Lung (tissue), 16 donors: ENCODE measurements around the gene ITPRIPL2. TPM values are rescaled to one million over a fixed set of nuclear protein-coding genes. Genes with fewer than 3 reads are reported as not detected.

ENCODE experiments used
- ATAC-seq: fragments of 200-7000 bp; cut with Tn5 transposase; one replicate; pipeline ENCODE4 v1.9.1; 2020; ENCODE audit warnings: moderate number of reproducible peaks; ENCODE audit not compliant: insufficient read depth, low FRiP score
- DNase-seq, 3 donors: peaks; one replicate each; pipeline ENCODE4 v3.0.0-alpha.2; 2013 to 2017
- H3K27ac ChIP-seq, 2 donors: one replicate each; pipeline ENCODE4 v1.5.1; 2013; ENCODE audit warnings: mild to moderate bottlenecking in 2 of 2, moderate library complexity in 2 of 2, control low read depth in 1 of 2, inconsistent platforms in 1 of 2, low read depth in 1 of 2, low read length in 1 of 2
- H3K27me3 ChIP-seq, 3 donors: one replicate each; pipeline ENCODE4 v1.5.1; 2013; ENCODE audit warnings: low read length in 2 of 3; ENCODE audit not compliant: control insufficient read depth in 3 of 3, insufficient read depth in 3 of 3
- H3K36me3 ChIP-seq, 4 donors: one replicate each; pipeline ENCODE4 v1.5.1; 2013; ENCODE audit warnings: low read length in 4 of 4, mild to moderate bottlenecking in 1 of 4, moderate library complexity in 1 of 4; ENCODE audit not compliant: control insufficient read depth in 4 of 4, insufficient read depth in 4 of 4
- H3K4me1 ChIP-seq, 5 donors: one replicate each; pipeline ENCODE4 v1.5.1; 2013; ENCODE audit warnings: low read length in 5 of 5, mild to moderate bottlenecking in 2 of 5, moderate library complexity in 1 of 5; ENCODE audit not compliant: control insufficient read depth in 5 of 5, insufficient read depth in 5 of 5
- H3K4me3 ChIP-seq: one replicate; pipeline ENCODE4 v1.5.1; 2013; ENCODE audit warnings: mild to moderate bottlenecking, control low read depth, moderate library complexity
- H3K9ac ChIP-seq, 2 donors: one replicate each; pipeline ENCODE4 v1.5.1; 2013; ENCODE audit warnings: low read length in 2 of 2, control low read depth in 1 of 2; ENCODE audit not compliant: insufficient read depth in 1 of 2
- H3K9me3 ChIP-seq, 4 donors: one replicate each; pipeline ENCODE4 v1.5.1; 2013; ENCODE audit warnings: low read length in 3 of 4, mild to moderate bottlenecking in 1 of 4, moderate library complexity in 1 of 4; ENCODE audit not compliant: control insufficient read depth in 4 of 4, insufficient read depth in 3 of 4
- CTCF ChIP-seq: IDR thresholded peaks from 2 replicates; pipeline ENCODE4 v1.5.1; 2012; ENCODE audit warnings: mild to moderate bottlenecking; ENCODE audit errors: control extremely low read depth, extremely low read depth
- WGBS, 2 donors: extraction: QIAGEN DNeasy Blood & Tissue Kit; methylation state at CpG; one replicate each; pipeline ENCODE4 v1.1.7; 2013; 5-methylcytosine and 5-hydroxymethylcytosine counted together
- long read RNA-seq, 5 donors: transcript quantifications; one replicate each; lab custom pipeline, GENCODE V29; 2026
- polyA plus RNA-seq, 2 donors: library from polyadenylated mRNA; stranded (reverse); fragments of 200-250 nt; gene quantifications; one replicate each; pipeline ENCODE4 v1.2.1, GENCODE V29; 2013
- total RNA-seq, 2 donors: library from RNA; depleted of rRNA in 1 of 2; stranded (reverse); fragments of >200 nt in 1 of 2; gene quantifications; one replicate each; pipeline ENCODE4 v1.2.1, GENCODE V29; 2014 to 2021
- donor health status: control.
- donor health status: control.
- donor health status: Bipolar disorder and iron deficiency.
- donor health status: healthy.
- donor health status: DM: yes; HTN: yes; CAD: no.

ITPRIPL2 gene
- total RNA-seq, result 10 to 100 TPM; 37.6 to 86.3 TPM
- 10 to 100 TPM; 12.4 to 19.1 TPM for polyA plus RNA-seq
- long read RNA-seq, donor 1, full-length matches to known transcripts, result 115 of 115 reads
- long read RNA-seq, donor 1, partial matches to known transcripts, result 0 of 115 reads
- long read RNA-seq, donor 1, other reads (novel, unspliced or antisense), result 0 of 115 reads
- long read RNA-seq, donor 2, full-length matches to known transcripts, result 42 of 42 reads
- long read RNA-seq, donor 2, partial matches to known transcripts, result 0 of 42 reads
- long read RNA-seq, donor 2, other reads (novel, unspliced or antisense), result 0 of 42 reads
- long read RNA-seq, donor 3, full-length matches to known transcripts, result 51 of 51 reads
- long read RNA-seq, donor 3, partial matches to known transcripts, result 0 of 51 reads
- long read RNA-seq, donor 3, other reads (novel, unspliced or antisense), result 0 of 51 reads
- long read RNA-seq, donor 4, full-length matches to known transcripts, result 82 of 82 reads
- long read RNA-seq, donor 4, partial matches to known transcripts, result 0 of 82 reads
- long read RNA-seq, donor 4, other reads (novel, unspliced or antisense), result 0 of 82 reads
- long read RNA-seq, donor 5, full-length matches to known transcripts, result 99 of 99 reads
- long read RNA-seq, donor 5, partial matches to known transcripts, result 0 of 99 reads
- long read RNA-seq, donor 5, other reads (novel, unspliced or antisense), result 0 of 99 reads

GRCh38 chr16:19113577-19114358 is at the start of gene ITPRIPL2:
ITPRIPL2 (plus strand) TSS chr16:19113964; CDS start chr16:19114462, 498 bp downstream.
- DNase-seq (peak; percentile 93 to 97 (median 95)), ATAC-seq (peak; percentile 85)
- 2 to 4% methylated on average over 43 to 74 of the region's 74 CpGs for WGBS, 2 donors
- H3K27ac ChIP-seq, result peak within 1 kb of the TSS; percentile 85 to 98
- no peak for TF ChIP-seq CTCF
- H3K9ac ChIP-seq, result peak within 1 kb of the TSS in 1 of 2 donors; percentile 82
- no peaks in the 10 kb centered on the region for H3K9me3 ChIP-seq
- H3K27me3 ChIP-seq, result no peaks in the 10 kb centered on the region
- H3K36me3 ChIP-seq, result peaks cover 0 to 12% (median 9%) of the 10 kb centered on the region in 4 donors
- H3K4me3 ChIP-seq, result peak within 1 kb of the TSS; percentile 49
- H3K4me1 ChIP-seq, result peaks cover 3 to 57% (median 19%) of the 10 kb centered on the region in 5 donors

DNA sequence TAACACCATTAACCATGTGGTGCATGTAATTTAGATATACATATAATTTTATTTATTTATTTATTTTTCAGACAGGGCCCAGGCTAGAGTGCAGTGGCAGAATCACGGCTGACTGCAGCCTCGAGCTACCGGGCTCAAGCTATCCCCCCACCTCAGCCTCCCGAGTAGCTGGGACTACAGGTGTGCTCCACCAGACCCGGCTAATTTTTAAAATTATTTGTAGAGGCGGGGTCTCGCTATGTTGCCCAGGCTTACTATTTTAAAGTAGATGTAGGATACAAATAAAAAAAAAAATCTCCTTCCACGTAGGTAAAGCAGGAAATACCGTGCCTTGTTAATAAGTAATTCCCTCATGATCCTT is 46.8 kb upstream of the ITPRIPL2 start:
- 60% methylated on average over 9 of the region's 9 CpGs for WGBS, 2 donors
- ATAC-seq, result no peak
- TF ChIP-seq CTCF, result no peak
- no peaks in the 10 kb centered on the region for H3K9me3 ChIP-seq
- peak overlapping the region; percentile 86 to 99 for H3K27ac ChIP-seq
- H3K4me3 ChIP-seq, result no peak overlapping the region
- no peak for DNase-seq
- peaks cover 0 to 4% (median 0%) of the 10 kb centered on the region in 4 donors for H3K36me3 ChIP-seq
- peaks cover 0 to 8% (median 3%) of the 10 kb centered on the region in 5 donors for H3K4me1 ChIP-seq
- peak overlapping the region in 1 of 2 donors; percentile 76 for H3K9ac ChIP-seq
- H3K27me3 ChIP-seq, result no peaks in the 10 kb centered on the region

DNA sequence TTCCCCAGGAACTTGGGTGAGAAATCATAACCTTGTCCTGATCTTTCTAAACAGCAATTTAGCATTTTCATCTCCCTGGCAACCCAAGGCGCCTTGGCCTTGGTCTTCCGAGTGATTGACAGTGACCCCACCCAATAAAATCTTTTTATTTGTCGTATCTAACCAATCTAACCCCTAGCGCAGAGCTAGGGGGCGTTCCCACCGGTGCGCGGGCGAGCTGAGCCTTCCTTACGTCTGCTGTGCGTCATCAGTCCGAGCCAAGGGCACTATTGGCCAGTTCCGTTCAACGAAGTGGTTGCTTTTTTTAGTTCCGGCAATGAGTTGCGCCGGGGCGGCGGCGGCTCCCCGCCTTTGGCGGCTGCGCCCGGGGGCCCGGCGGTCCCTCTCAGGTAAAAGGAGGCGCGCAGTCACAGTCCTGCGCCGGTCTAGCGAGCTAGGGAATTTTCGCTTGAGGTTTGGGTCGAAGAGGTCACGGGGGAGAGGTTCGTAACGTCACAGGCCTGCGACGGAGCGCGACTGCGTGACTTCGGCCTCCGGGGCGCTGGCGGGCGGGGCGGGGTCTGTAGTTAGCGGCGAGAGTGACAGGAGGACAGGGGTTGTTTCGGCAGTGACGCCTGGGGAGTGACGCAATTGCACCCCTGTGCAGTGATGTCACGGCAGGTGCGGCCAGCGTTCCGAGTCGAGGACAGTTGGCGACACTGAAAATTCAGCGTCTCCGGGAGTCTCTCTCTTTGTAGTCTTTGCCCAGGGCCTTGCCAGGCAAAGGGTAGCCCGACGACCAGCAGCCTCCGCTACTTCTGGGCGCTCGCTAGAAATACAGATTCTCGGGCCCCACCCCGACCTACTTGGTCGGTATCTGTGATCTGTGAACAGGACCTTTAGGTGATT is 46.2 kb upstream of the ITPRIPL2 start, which contains the start of gene COQ7:
Gene COQ7 (plus strand): TSS at position 266 of the 888 bp plus-strand sequence. CDS start 51 bp downstream, at position 317.
- 0% methylated on average over 68 of the region's 68 CpGs for WGBS, 2 donors
- H3K9ac ChIP-seq, result peak within 1 kb of the TSS; percentile 99 to 100
- H3K9me3 ChIP-seq, result no peaks in the 10 kb centered on the region
- H3K4me3 ChIP-seq, result peak within 1 kb of the TSS; percentile 87
- DNase-seq (peak; percentile 99 to 100 (median 100)), ATAC-seq (peak; percentile 98)
- H3K27ac ChIP-seq, result peak within 1 kb of the TSS; percentile 99
- no peak for TF ChIP-seq CTCF
- H3K36me3 ChIP-seq, result peaks cover 0 to 8% (median 1%) of the 10 kb centered on the region in 4 donors
- no peaks in the 10 kb centered on the region for H3K27me3 ChIP-seq
- H3K4me1 ChIP-seq, result peaks cover 0 to 8% (median 3%) of the 10 kb centered on the region in 5 donors
